Caco-2 (cell line): ENCODE results near the gene SLC24A4. TPM values are rescaled to one million over a fixed set of nuclear protein-coding genes. Genes with fewer than 3 reads are reported as not detected.
A peak's percentile ranks its signal among the peaks of the same experiment; 100 is the strongest.

ENCODE experiments used
- BruUV-seq: library from RNA; stranded (reverse); fragments of 400-500 nt; replicated peaks from 2 replicates; lab custom pipeline; 2021; lab: Mats Ljungman, UMichigan
- CTCF ChIA-PET: fragments of 300-600 bp; sonication (Branson Sonifier 250); formaldehyde crosslinking; loops from one replicate; lab custom pipeline; 2022; ENCODE audit warnings: antibody characterized with exemption; lab: Charles Lee
- POLR2A ChIA-PET: fragments of 300-600 bp; sonication (Branson Sonifier 250); formaldehyde crosslinking; loops from one replicate; lab custom pipeline; 2022; ENCODE audit warnings: antibody characterized with exemption; lab: Charles Lee
- DNase-seq, 2 experiments: peaks; one replicate each; pipeline versions ENCODE4 v3.0.0 to v3.0.0-alpha.2; 2020 to 2022
- H3K27me3 ChIP-seq: replicated peaks from 2 replicates; pipeline ENCODE4 v1.6.0; 2011; ENCODE audit warnings: low read length; ENCODE audit not compliant: control insufficient read depth, insufficient read depth
- H3K36me3 ChIP-seq: 2 replicates; pipeline ENCODE4 v1.5.1; 2011; ENCODE audit warnings: low read length; ENCODE audit not compliant: control insufficient read depth, insufficient read depth
- H3K4me1 ChIP-seq: fragments of 250-450 bp; sonication (Bioruptor Pico); 2 replicates; pipeline ENCODE4 v1.5.1; 2020; ENCODE audit warnings: mild to moderate bottlenecking
- H3K4me3 ChIP-seq: 2 replicates; pipeline ENCODE4 v1.5.1; 2011; ENCODE audit warnings: low read depth, mild to moderate bottlenecking, control low read depth, low read length
- H3K9me3 ChIP-seq: fragments of 250-450 bp; sonication (Bioruptor Pico); 2 replicates; pipeline ENCODE4 v1.5.1; 2020; ENCODE audit warnings: mild to moderate bottlenecking, moderate library complexity
- H3K27ac Mint-ChIP-seq: one replicate; pipeline ENCODE4 v1.8.0; 2022; ENCODE audit warnings: mixed read lengths; ENCODE audit not compliant: unreplicated experiment
- H3K27me3 Mint-ChIP-seq: one replicate; pipeline ENCODE4 v1.8.0; 2022; ENCODE audit warnings: mixed read lengths; ENCODE audit not compliant: insufficient read depth, unreplicated experiment
- H3K36me3 Mint-ChIP-seq: one replicate; pipeline ENCODE4 v1.8.0; 2022; ENCODE audit warnings: mild to moderate bottlenecking, mixed read lengths; ENCODE audit not compliant: insufficient read depth, unreplicated experiment
- H3K4me1 Mint-ChIP-seq: one replicate; pipeline ENCODE4 v1.8.0; 2022; ENCODE audit warnings: low read depth, mixed read lengths; ENCODE audit not compliant: unreplicated experiment
- H3K4me3 Mint-ChIP-seq: one replicate; pipeline ENCODE4 v1.8.0; 2022; ENCODE audit warnings: mild to moderate bottlenecking, moderate library complexity, mixed read lengths; ENCODE audit not compliant: unreplicated experiment
- H3K9me3 Mint-ChIP-seq: one replicate; pipeline ENCODE4 v1.8.0; 2022; ENCODE audit warnings: mixed read lengths; ENCODE audit not compliant: unreplicated experiment
- CTCF ChIP-seq, 2 experiments: fragments of 200-600 bp in 1 of 2; IDR thresholded peaks; 1 replicate in 1 of 2; 2 replicates in 1 of 2; pipeline versions ENCODE4 v1.5.1 to v1.8.0; 2011 to 2022; ENCODE audit warnings: antibody characterized with exemption in 1 of 2, control low read depth in 1 of 2, inconsistent platforms in 1 of 2, low read depth in 1 of 2, low read length in 1 of 2, mild to moderate bottlenecking in 1 of 2, moderate library complexity in 1 of 2; ENCODE audit not compliant: insufficient read depth in 1 of 2, severe bottlenecking in 1 of 2, unreplicated experiment in 1 of 2
- intact Hi-C: fragments of 100-400 bp; cut with micrococcal nuclease; formaldehyde crosslinking; loops from one replicate; pipeline ENCODE4 v1.10.0; 2022; ENCODE audit not compliant: unreplicated experiment
- total RNA-seq: library from RNA; stranded (reverse); gene quantifications from 2 replicates; pipeline ENCODE4 v1.2.3, GENCODE V29; 2022

Gene SLC24A4
- total RNA-seq, 1 experiment from 2014 or later: not detected

DNA sequence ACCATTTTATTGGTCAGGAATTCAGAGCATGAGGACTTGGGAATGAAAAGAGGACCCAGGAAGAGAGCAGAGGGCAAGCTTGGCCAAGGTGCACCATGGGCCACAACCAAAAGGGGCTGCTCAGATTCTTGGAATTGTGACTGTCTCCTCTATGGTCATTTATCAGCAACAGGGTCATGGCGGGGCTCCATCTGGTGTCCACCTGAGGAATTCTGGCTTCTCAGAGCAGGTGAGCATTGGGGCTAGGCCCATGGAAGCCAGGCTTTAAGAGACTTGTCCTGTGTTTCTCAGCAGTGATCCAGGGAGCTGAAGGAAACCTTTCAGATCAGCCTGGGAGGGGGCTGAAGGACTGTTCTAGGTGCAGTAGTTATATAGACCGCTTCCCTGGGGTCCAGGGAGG is 188.0 kb downstream of the SLC24A4 start:
- H3K36me3 Mint-ChIP-seq: no peaks in the 10 kb centered on the region
- peak; percentile 40 to 53 for TF ChIP-seq CTCF (IDR thresholded peaks at IDR 0.05; ENCODE audit: insufficient read depth in 1 of 2, low read depth in 1 of 2, low read length in 1 of 2, severe bottlenecking in 1 of 2, unreplicated experiment in 1 of 2)
- peaks cover 18% of the 10 kb centered on the region for H3K4me1 Mint-ChIP-seq
- BruUV-seq: no TSS peak
- no peaks in the 10 kb centered on the region for H3K9me3 Mint-ChIP-seq
- Histone ChIP-seq H3K4me1 (peaks cover 27% of the 10 kb centered on the region; the same call in 1 of the 2 replicates), H3K9me3 (no peaks in the 10 kb centered on the region), H3K27me3 (no peaks in the 10 kb centered on the region), H3K36me3 (no peaks in the 10 kb centered on the region), H3K4me3 (no peak overlapping the region)
- intact Hi-C loops: loop anchor here (1.0 kb wide), 1 partner anchor 39 kb away; no protein-coding TSS in a partner anchor
- peak overlapping the region; percentile 72 for H3K27ac Mint-ChIP-seq
- H3K4me3 Mint-ChIP-seq: no peak overlapping the region
- H3K27me3 Mint-ChIP-seq: no peaks in the 10 kb centered on the region
- ChIA-PET CTCF (interaction anchor here (0.6 kb wide), 1 partner anchor 97 kb away, joined by 3 read pairs; no protein-coding TSS in a partner anchor), POLR2A (no interaction called here)
- peak; percentile 68 to 75 for DNase-seq

DNA sequence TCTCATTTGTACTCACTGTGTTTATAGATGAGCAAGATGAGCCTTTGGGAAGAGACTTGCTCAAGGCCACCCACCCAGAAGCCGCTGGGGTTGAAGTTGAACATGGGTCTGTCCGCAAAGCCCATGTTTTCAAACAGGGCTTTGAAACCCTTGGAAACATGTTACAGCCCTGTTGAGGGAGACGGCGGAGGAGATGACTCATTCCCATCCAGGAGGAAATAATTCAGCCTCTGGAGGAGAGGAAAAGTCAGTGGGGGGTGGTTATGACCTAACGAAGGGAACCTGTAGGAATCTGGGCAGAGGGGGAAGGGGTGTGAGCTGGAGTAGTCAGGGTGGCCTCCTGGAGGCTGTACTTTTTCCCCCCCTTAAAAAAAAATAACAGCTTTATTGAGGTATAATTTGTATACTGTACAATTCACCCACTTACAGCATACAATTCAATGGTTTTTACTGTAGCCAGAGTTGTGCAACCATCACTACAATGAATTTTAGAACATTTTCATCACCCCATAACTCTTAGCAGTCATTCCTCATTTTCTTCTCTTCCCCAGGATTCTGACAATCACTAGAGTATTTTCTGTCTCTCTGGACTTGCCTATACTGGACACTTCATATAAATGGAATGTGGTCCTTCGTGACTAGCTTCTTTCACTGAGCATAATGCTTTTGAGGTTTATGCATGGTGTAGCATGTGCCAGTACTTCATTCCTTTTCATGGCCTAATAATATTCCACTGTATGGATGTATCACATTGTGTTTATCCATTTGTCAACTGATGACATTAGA is 188.7 kb downstream of the SLC24A4 start:
- ChIA-PET CTCF (interaction anchor here (0.5 to 0.6 kb wide), 2 partner anchors 93 to 96 kb away, joined by 3 to 4 read pairs; no protein-coding TSS in a partner anchor), POLR2A (no interaction called here)
- Histone ChIP-seq H3K36me3 (no peaks in the 10 kb centered on the region), H3K4me1 (peaks cover 27% of the 10 kb centered on the region; the same call in 1 of the 2 replicates), H3K4me3 (no peak overlapping the region), H3K9me3 (no peaks in the 10 kb centered on the region), H3K27me3 (no peaks in the 10 kb centered on the region)
- Mint-ChIP-seq H3K9me3 (no peaks in the 10 kb centered on the region), H3K4me1 (peaks cover 18% of the 10 kb centered on the region), H3K4me3 (no peak overlapping the region), H3K27ac (peak overlapping the region; percentile 72), H3K36me3 (no peaks in the 10 kb centered on the region), H3K27me3 (no peaks in the 10 kb centered on the region)
- intact Hi-C loops: loop anchor here (1.0 kb wide), 1 partner anchor 39 kb away; no protein-coding TSS in a partner anchor
- BruUV-seq: no TSS peak
- DNase-seq: no peak
- no peak for TF ChIP-seq CTCF (IDR thresholded peaks at IDR 0.05; ENCODE audit: insufficient read depth in 1 of 2, low read depth in 1 of 2, low read length in 1 of 2, severe bottlenecking in 1 of 2, unreplicated experiment in 1 of 2)

DNA sequence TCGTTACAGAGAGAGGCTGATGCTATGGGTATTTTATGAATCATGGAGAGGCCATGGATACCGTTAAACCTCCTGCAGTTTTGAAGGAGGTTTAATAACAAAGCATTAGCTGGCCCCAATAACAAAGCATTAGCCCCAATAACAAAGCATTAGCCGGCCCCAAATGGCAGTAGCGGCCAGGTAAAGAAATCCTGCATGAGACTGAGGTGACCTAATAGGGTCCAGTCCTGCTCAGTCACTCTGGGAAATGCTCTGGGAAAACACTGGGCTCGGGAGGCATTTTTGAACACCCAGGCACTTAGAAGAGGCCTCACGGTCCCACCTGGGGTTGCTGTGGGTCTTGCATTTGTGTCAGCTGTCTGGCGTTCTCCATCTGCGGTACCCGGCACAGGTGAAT is 189.8 kb downstream of the SLC24A4 start:
- Histone ChIP-seq H3K9me3 (no peaks in the 10 kb centered on the region), H3K36me3 (no peaks in the 10 kb centered on the region), H3K4me3 (peak overlapping the region; percentile 90), H3K4me1 (peaks cover 27% of the 10 kb centered on the region; the same call in 1 of the 2 replicates), H3K27me3 (no peaks in the 10 kb centered on the region)
- Mint-ChIP-seq H3K9me3 (no peaks in the 10 kb centered on the region), H3K36me3 (peaks cover 1% of the 10 kb centered on the region), H3K27me3 (no peaks in the 10 kb centered on the region), H3K4me3 (peak overlapping the region; percentile 77), H3K27ac (no peak overlapping the region), H3K4me1 (peaks cover 18% of the 10 kb centered on the region)
- ChIA-PET CTCF (no interaction called here), POLR2A (no interaction called here)
- no peak for DNase-seq
- TF ChIP-seq CTCF (IDR thresholded peaks at IDR 0.05; ENCODE audit: insufficient read depth in 1 of 2, low read depth in 1 of 2, low read length in 1 of 2, severe bottlenecking in 1 of 2, unreplicated experiment in 1 of 2): no peak
- no TSS peak for BruUV-seq
- intact Hi-C loops: no loop called here
